A549 (cell line): Measurements from ENCODE around the gene SLC25A5. TPM values are rescaled to one million over a fixed set of nuclear protein-coding genes. Genes with fewer than 3 reads are reported as not detected.
A peak's percentile ranks its signal among the peaks of the same experiment; 100 is the strongest.

Source experiments
- ATAC-seq, 2 experiments: fragments of 200-7000 bp in 1 of 2; fragments of >200 bp in 1 of 2; cut with Nextera tagmentation in 1 of 2; cut with Tn5 transposase in 1 of 2; 3 replicates each; pipeline versions ENCODE4 v1.8.0 to v1.9.1; 2018 to 2020; ENCODE audit warnings: mild to moderate bottlenecking in 1 of 2, moderate library complexity in 1 of 2
- CTCF ChIA-PET: fragments of 300-600 bp; sonication (Branson Sonifier 250); formaldehyde crosslinking; extraction: SDS; loops from one replicate; lab custom pipeline; 2021; ENCODE audit warnings: antibody characterized with exemption, inconsistent platforms; lab: Yijun Ruan, JAX
- POLR2A ChIA-PET: fragments of 350-600 bp; formaldehyde crosslinking; extraction: SDS; loops from one replicate; lab custom pipeline; 2021; ENCODE audit warnings: antibody characterized with exemption, inconsistent platforms; lab: Yijun Ruan, JAX
- DNase-seq, 2 experiments: peaks; one replicate each; pipeline versions ENCODE4 v3.0.0 to v3.0.0-alpha.2; 2011 to 2016; ENCODE audit warnings: low read depth in 1 of 2, low spot score in 1 of 2
- FAIRE-seq: peaks from 2 replicates; lab custom pipeline; 2011; peaks lifted over from hg19 to GRCh38; lab: Jason Lieb, UNC
- H3K27ac ChIP-seq, 2 experiments: fragments of >200 bp; sonication (Bioruptor Twin); formaldehyde crosslinking; 3 replicates each; pipeline ENCODE4 v1.5.1; 2016 to 2017
- H3K4me1 ChIP-seq: fragments of >200 bp; sonication (Bioruptor Twin); formaldehyde crosslinking; 3 replicates; pipeline ENCODE4 v1.6.1; 2016
- H3K4me2 ChIP-seq: fragments of >200 bp; sonication (Bioruptor Twin); formaldehyde crosslinking; 3 replicates; pipeline ENCODE4 v1.6.1; 2016
- H3K4me3 ChIP-seq: fragments of >200 bp; sonication (Bioruptor Twin); formaldehyde crosslinking; 3 replicates; pipeline ENCODE4 v1.5.1; 2016
- H3K9me3 ChIP-seq: fragments of >200 bp; sonication (Bioruptor Twin); formaldehyde crosslinking; 3 replicates; pipeline ENCODE4 v1.6.1; 2016
- CEBPB ChIP-seq, 2 experiments: fragments of >200 bp in 1 of 2; sonication (Bioruptor Twin) in 1 of 2; formaldehyde crosslinking in 1 of 2; IDR thresholded peaks; 2 replicates each; pipeline ENCODE4 v1.6.1; 2012 to 2016
- EHF ChIP-seq: fragments of 250-450 bp; sonication (Bioruptor Pico); IDR thresholded peaks from 2 replicates; pipeline ENCODE4 v1.5.0; 2020; ENCODE audit warnings: mild to moderate bottlenecking
- EHMT2 ChIP-seq: fragments of 200-600 bp; sonication (generic); IDR thresholded peaks from 2 replicates; pipeline ENCODE4 v1.6.1; 2016; ENCODE audit warnings: antibody characterized with exemption, low read depth, mild to moderate bottlenecking, moderate library complexity
- FOSB ChIP-seq: fragments of 250-450 bp; sonication (Bioruptor Pico); IDR thresholded peaks from 2 replicates; pipeline ENCODE4 v1.5.0; 2020; ENCODE audit warnings: mild to moderate bottlenecking, moderate library complexity
- HOXA7 ChIP-seq: fragments of 250-450 bp; sonication (Bioruptor Pico); IDR thresholded peaks from 2 replicates; pipeline ENCODE4 v1.5.0; 2020; ENCODE audit warnings: mild to moderate bottlenecking, moderate library complexity
- HOXB13 ChIP-seq: fragments of 250-450 bp; sonication (Bioruptor Pico); IDR thresholded peaks from 2 replicates; pipeline ENCODE4 v1.5.0; 2020; ENCODE audit warnings: low read depth, mild to moderate bottlenecking, moderate library complexity
- KDM1A ChIP-seq: fragments of 200-600 bp; sonication (generic); IDR thresholded peaks from 2 replicates; pipeline ENCODE4 v1.6.1; 2016; ENCODE audit warnings: low read depth, mild to moderate bottlenecking
- KDM5A ChIP-seq: fragments of 200-600 bp; sonication (generic); IDR thresholded peaks from 2 replicates; pipeline ENCODE4 v1.6.1; 2016; ENCODE audit warnings: antibody characterized with exemption, mild to moderate bottlenecking
- MAFK ChIP-seq: fragments of 450-650 bp; IDR thresholded peaks from 2 replicates; pipeline ENCODE4 v1.6.1; 2014; ENCODE audit not compliant: partially characterized antibody
- NPAS2 ChIP-seq: fragments of 250-450 bp; sonication (Bioruptor Pico); IDR thresholded peaks from 2 replicates; pipeline ENCODE4 v1.8.0; 2022; ENCODE audit warnings: mild to moderate bottlenecking, moderate library complexity, borderline replicate concordance
- POLR2A ChIP-seq: IDR thresholded peaks from 2 replicates; pipeline ENCODE4 v1.6.1; 2012; ENCODE audit warnings: mild to moderate bottlenecking, low read length
- RAD21 ChIP-seq, 2 experiments: fragments of >200 bp in 1 of 2; sonication (Bioruptor Twin) in 1 of 2; formaldehyde crosslinking in 1 of 2; IDR thresholded peaks in 1 of 2; conservative IDR thresholded peaks in 1 of 2; 2 replicates in 1 of 2; 3 replicates in 1 of 2; pipeline ENCODE4 v1.6.1; 2012 to 2018; ENCODE audit warnings: inconsistent platforms in 1 of 2
- RARB ChIP-seq: fragments of 250-450 bp; sonication (Bioruptor Pico); IDR thresholded peaks from 2 replicates; pipeline ENCODE4 v1.8.0; 2021; ENCODE audit warnings: mild to moderate bottlenecking, moderate library complexity
- RCOR1 ChIP-seq: fragments of 150-350 bp; IDR thresholded peaks from 2 replicates; pipeline ENCODE4 v1.6.1; 2014; ENCODE audit warnings: antibody characterized with exemption, low read length, low read depth
- RFX5 ChIP-seq: fragments of 450-650 bp; IDR thresholded peaks from 2 replicates; pipeline ENCODE4 v1.7.1; 2014; ENCODE audit warnings: antibody characterized with exemption, mild to moderate bottlenecking, moderate library complexity
- RNF2 ChIP-seq: fragments of 200-600 bp; sonication (generic); IDR thresholded peaks from 2 replicates; pipeline ENCODE4 v1.6.1; 2016; ENCODE audit warnings: low read depth, mild to moderate bottlenecking, antibody characterized with exemption, moderate library complexity, borderline replicate concordance
- SMC3 ChIP-seq: fragments of >200 bp; sonication (Bioruptor Twin); formaldehyde crosslinking; IDR thresholded peaks from 3 replicates; pipeline ENCODE4 v1.6.1; 2018; ENCODE audit warnings: inconsistent platforms
- SREBF2 ChIP-seq: fragments of 450-650 bp; IDR thresholded peaks from 2 replicates; pipeline ENCODE4 v1.6.1; 2014; ENCODE audit warnings: mild to moderate bottlenecking, moderate library complexity
- TFCP2L1 ChIP-seq: fragments of 250-450 bp; sonication (Bioruptor Pico); IDR thresholded peaks from 2 replicates; pipeline ENCODE4 v1.5.0; 2021; ENCODE audit warnings: mild to moderate bottlenecking
- TP53 ChIP-seq: fragments of 250-450 bp; sonication (Bioruptor Pico); IDR thresholded peaks from 2 replicates; pipeline ENCODE4 v1.5.0; 2021; ENCODE audit warnings: mild to moderate bottlenecking, moderate library complexity
- ZFP36 ChIP-seq: fragments of 450-650 bp; IDR thresholded peaks from 2 replicates; pipeline ENCODE4 v1.6.1; 2014; ENCODE audit warnings: borderline replicate concordance; ENCODE audit not compliant: partially characterized antibody
- ZSCAN20 ChIP-seq: fragments of 250-450 bp; sonication (Bioruptor Pico); IDR thresholded peaks from 2 replicates; pipeline ENCODE4 v1.8.0; 2022; ENCODE audit warnings: mild to moderate bottlenecking, moderate library complexity
- WGBS: methylation state at CpG from one replicate; pipeline ENCODE4 v1.1.6; 2017; ENCODE audit errors: missing lambda C conversion rate; 5-methylcytosine and 5-hydroxymethylcytosine counted together
- polyA plus RNA-seq, 4 experiments: library from polyadenylated mRNA; depleted of rRNA in 3 of 4; stranded (reverse); fragments of >200 nt; fragmentation: RNase III in 1 of 4; extraction: RNeasy Plus Mini Kit Qiagen cat#74134 plus additional on column Dnase treatment in 1 of 4; gene quantifications; 2 replicates in 3 of 4; 3 replicates in 1 of 4; pipeline ENCODE4 v1.2.3, GENCODE V29; 2011 to 2017
- TF ChIP-seq, protein P1 (sequence below): fragments of >200 bp; sonication (Bioruptor Twin); formaldehyde crosslinking; IDR thresholded peaks from 3 replicates; pipeline ENCODE4 v1.6.1; 2016
- TF ChIP-seq, protein P2 (sequence below): fragments of 150-350 bp; IDR thresholded peaks from 2 replicates; pipeline ENCODE4 v1.6.1; 2014; ENCODE audit warnings: low read depth, mild to moderate bottlenecking, low read length
- TF ChIP-seq, protein P3 (sequence below): IDR thresholded peaks from 2 replicates; pipeline ENCODE4 v1.6.1; 2012
- TF ChIP-seq, protein P4 (sequence below): fragments of 450-650 bp; IDR thresholded peaks from 2 replicates; pipeline ENCODE4 v1.6.1; 2014; ENCODE audit warnings: antibody characterized with exemption
- TF ChIP-seq, protein P5 (sequence below): fragments of 250-450 bp; sonication (Bioruptor Pico); IDR thresholded peaks from 2 replicates; pipeline ENCODE4 v1.5.0; 2021; ENCODE audit warnings: mild to moderate bottlenecking, moderate library complexity, borderline replicate concordance

SLC25A5 gene
- polyA plus RNA-seq, 2 of the 4 experiments (the other 2 are of a cell fraction), result 625 to 739 TPM

DNA sequence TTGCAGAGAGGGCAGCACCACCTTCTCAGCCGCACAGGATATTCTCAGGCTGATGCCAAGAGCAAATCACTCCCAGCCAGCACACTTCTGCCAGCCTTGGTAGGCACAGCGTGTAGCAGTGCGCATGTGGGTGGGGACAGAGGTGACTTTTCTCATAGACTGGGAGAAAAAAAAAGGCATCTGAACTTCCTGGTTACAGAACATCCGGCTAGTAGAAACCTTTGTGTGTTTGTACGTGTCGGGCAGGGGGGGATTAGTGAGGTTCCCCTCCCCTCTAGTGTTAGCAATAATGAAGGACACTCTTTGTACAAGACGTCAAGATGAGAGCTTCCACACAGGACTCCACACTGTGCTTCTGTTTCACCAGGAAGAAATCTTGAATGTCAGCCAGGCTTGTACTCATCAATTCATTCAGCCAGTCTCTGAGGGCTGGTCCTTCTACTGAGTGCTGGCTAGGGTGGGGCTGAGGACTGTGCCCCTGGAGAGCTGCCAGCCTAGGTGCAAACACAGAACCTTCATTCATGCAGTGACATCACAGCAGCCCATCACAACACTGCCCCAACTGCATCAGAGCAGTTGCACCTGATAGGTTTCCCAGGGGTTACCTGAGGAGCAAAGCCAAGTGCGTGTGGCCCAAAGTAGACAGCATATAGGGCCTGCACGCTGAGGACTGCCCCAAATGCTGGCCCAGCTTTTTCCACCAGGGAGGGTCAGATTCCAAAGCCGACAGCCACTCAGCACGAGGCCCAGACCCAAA, 34.7 kb downstream of the SLC25A5 start:
- ATAC-seq, result peak; percentile 85 to 91
- H3K4me2 ChIP-seq, result peak overlapping the region; percentile 79
- TF ChIP-seq SMC3, result peak; percentile 23; the same call in 1 of the 3 replicates
- TF ChIP-seq, protein P1, sequence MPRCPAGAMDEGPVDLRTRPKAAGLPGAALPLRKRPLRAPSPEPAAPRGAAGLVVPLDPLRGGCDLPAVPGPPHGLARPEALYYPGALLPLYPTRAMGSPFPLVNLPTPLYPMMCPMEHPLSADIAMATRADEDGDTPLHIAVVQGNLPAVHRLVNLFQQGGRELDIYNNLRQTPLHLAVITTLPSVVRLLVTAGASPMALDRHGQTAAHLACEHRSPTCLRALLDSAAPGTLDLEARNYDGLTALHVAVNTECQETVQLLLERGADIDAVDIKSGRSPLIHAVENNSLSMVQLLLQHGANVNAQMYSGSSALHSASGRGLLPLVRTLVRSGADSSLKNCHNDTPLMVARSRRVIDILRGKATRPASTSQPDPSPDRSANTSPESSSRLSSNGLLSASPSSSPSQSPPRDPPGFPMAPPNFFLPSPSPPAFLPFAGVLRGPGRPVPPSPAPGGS, result no peak
- TF ChIP-seq, protein P2, sequence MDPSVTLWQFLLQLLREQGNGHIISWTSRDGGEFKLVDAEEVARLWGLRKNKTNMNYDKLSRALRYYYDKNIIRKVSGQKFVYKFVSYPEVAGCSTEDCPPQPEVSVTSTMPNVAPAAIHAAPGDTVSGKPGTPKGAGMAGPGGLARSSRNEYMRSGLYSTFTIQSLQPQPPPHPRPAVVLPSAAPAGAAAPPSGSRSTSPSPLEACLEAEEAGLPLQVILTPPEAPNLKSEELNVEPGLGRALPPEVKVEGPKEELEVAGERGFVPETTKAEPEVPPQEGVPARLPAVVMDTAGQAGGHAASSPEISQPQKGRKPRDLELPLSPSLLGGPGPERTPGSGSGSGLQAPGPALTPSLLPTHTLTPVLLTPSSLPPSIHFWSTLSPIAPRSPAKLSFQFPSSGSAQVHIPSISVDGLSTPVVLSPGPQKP, result no peak
- TF ChIP-seq SREBF2, result no peak
- TF ChIP-seq ZSCAN20, result no peak
- TF ChIP-seq RAD21 (conservative IDR thresholded peaks at IDR 0.05 in 1 of 2, IDR thresholded peaks at IDR 0.05 in 1 of 2), result peak; percentile 25 to 36; a peak in 4 of 5 replicates
- TF ChIP-seq TFCP2L1 (CRISPR knock-in tag), result no peak
- TF ChIP-seq EHMT2, result no peak
- no peak for TF ChIP-seq NPAS2 (CRISPR knock-in tag)
- TF ChIP-seq RCOR1, result no peak
- TF ChIP-seq, protein P3, sequence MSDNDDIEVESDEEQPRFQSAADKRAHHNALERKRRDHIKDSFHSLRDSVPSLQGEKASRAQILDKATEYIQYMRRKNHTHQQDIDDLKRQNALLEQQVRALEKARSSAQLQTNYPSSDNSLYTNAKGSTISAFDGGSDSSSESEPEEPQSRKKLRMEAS, result peak; percentile 38
- TF ChIP-seq, protein P4, sequence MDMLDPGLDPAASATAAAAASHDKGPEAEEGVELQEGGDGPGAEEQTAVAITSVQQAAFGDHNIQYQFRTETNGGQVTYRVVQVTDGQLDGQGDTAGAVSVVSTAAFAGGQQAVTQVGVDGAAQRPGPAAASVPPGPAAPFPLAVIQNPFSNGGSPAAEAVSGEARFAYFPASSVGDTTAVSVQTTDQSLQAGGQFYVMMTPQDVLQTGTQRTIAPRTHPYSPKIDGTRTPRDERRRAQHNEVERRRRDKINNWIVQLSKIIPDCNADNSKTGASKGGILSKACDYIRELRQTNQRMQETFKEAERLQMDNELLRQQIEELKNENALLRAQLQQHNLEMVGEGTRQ, result no peak
- no peak for TF ChIP-seq RNF2
- no peak for TF ChIP-seq TP53 (CRISPR knock-in tag)
- TF ChIP-seq RARB, result no peak
- TF ChIP-seq FOSB (CRISPR knock-in tag), result 0 out of 2 replicates have a peak, but pooled peaks have one; percentile 52
- no peak for TF ChIP-seq RFX5
- peak; percentile 39 for TF ChIP-seq POLR2A
- no peak for TF ChIP-seq KDM1A
- no peak for TF ChIP-seq ZFP36
- TF ChIP-seq, protein P5, sequence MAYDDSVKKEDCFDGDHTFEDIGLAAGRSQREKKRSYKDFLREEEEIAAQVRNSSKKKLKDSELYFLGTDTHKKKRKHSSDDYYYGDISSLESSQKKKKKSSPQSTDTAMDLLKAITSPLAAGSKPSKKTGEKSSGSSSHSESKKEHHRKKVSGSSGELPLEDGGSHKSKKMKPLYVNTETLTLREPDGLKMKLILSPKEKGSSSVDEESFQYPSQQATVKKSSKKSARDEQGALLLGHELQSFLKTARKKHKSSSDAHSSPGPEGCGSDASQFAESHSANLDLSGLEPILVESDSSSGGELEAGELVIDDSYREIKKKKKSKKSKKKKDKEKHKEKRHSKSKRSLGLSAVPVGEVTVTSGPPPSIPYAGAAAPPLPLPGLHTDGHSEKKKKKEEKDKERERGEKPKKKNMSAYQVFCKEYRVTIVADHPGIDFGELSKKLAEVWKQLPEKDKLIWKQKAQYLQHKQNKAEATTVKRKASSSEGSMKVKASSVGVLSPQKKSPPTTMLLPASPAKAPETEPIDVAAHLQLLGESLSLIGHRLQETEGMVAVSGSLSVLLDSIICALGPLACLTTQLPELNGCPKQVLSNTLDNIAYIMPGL (CRISPR knock-in tag), result no peak
- TF ChIP-seq MAFK, result peak; percentile 79
- 0 out of 2 replicates have a peak, but pooled peaks have one; percentile 29 for TF ChIP-seq EHF (CRISPR knock-in tag)
- no peak for TF ChIP-seq CEBPB (IDR thresholded peaks at IDR 0.05)
- no peak for TF ChIP-seq KDM5A
- TF ChIP-seq HOXA7 (CRISPR knock-in tag), result no peak
- TF ChIP-seq HOXB13 (CRISPR knock-in tag), result 0 out of 2 replicates have a peak, but pooled peaks have one; percentile 65
- TF ChIP-seq, all 56 proteins: peak for 8
- peak; percentile 98 for FAIRE-seq
- H3K27ac ChIP-seq, result peak overlapping the region; percentile 90 to 100
- H3K9me3 ChIP-seq, result no peaks in the 10 kb centered on the region
- 2% methylated on average over 8 of the region's 11 CpGs for WGBS
- DNase-seq, result peak; percentile 78 to 96
- H3K4me1 ChIP-seq, result peaks cover 62% of the 10 kb centered on the region
- ChIA-PET CTCF (interaction anchor here (0.6 to 31.5 kb wide), 4 partner anchors 9 to 58 kb away, joined by 3 to 814 read pairs (median 14); no protein-coding TSS in a partner anchor), POLR2A (interaction anchor here (0.8 to 1.9 kb wide), 8 partner anchors 9 to 266 kb away, joined by 3 to 15 read pairs (median 5); partner anchors contain the start of gene SLC25A5)
- H3K4me3 ChIP-seq, result no peak overlapping the region
